Measurements from ENCODE around the gene EBF3. TPM values are rescaled to one million over a fixed set of nuclear protein-coding genes. Genes with fewer than 3 reads are reported as not detected.

Gene EBF3
- total RNA-seq, 1 donor from 2014 or later: 1.5 TPM

DNA sequence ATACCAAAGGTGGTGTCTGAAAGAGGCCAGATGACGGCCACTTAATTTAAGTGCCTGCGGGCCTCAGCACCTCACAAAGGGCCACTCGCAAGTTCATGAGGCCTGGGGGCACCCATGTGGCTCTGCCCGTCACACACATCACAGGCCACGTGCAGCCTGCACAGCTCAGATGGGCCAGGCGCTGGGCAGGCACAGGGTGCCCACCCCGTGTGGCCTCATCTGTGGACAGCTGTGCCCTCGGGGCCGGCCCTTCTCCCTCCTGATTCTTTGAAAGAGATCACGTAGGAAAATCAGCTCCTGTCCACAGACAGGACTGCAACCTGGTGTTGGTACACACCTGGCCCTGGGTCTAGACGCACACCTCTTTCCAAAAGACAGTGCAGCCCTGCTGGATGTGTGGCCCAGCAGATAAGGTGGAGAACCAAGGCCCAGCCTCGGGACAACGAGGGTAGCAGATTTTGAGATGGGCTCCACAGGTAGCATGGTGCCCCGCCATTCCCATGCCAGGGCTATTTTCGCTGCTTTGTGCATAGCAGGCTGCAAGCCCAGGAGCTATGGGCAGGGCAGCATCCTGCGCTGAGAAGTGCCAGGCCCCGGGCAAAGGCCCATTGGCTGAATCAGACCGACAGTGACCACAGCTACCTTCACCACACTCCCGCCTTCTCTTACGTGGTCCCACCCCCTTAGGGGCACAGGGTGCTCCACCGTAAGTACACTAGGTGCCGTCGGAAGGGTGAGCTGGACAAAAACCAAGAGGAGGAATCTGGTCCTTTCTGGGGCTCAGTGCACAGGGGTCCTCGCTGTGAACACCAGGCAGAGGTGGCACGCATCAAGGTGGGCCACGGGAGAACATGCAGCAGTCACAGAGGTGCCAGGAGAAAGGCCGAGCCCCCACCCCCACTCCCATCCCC, 124.5 kb downstream of the EBF3 start:
- DNase-seq (ENCODE audit: low read depth in 2 of 2): no peak

GRCh38 chr10:129838794-129839193, 125.3 kb downstream of the EBF3 start:
- DNase-seq (ENCODE audit: low read depth in 2 of 2): no peak

GRCh38 chr10:129837909-129838582, 126.0 kb downstream of the EBF3 start:
- DNase-seq (ENCODE audit: low read depth in 2 of 2): no peak

DNA sequence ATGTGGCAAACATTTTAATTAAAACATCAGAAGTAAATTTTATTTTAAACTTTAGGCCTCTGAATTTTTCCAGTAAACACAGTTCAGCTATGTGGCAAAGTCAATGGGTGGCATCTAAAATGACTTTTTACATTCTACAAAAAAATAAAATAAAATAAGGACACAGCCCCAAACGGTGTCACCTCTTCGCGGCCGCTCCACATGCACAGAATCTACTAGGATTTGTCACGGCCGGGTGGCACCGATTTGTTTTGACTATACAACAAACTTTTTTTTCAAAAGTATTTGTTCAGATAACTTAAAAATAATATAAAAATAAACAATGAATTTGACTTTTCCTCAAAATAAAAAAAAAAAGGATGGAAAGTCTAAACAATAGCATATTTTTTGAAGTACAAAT, 127.8 kb downstream of the EBF3 start:
- DNase-seq (ENCODE audit: low read depth in 2 of 2): no peak

GRCh38 chr10:129833994-129834739, 129.9 kb downstream of the EBF3 start:
- no peak for DNase-seq (ENCODE audit: low read depth in 2 of 2)

DNA sequence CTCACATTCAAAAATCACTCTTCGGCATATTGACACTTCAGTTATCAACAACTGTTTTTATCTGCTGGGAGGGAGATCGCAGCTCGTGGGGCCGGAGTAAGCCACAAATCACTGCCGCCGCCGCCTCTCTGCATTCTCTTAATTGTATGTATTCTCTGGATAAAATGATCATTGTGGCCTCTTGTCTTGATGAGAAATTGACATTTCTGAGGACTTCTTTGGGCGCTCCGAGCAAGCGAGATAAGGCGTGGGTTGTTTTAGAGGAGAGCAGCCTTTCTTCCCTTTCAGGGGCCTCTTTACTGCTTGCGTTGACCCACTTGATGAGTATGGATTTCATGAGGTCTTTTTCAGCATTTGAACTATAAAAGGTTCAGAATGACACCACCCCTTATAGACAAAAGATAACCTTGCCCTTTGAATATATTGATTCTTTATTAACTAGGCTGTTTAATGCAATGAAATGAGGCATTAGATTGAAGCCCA, 130.6 kb downstream of the EBF3 start:
- no peak for DNase-seq (ENCODE audit: low read depth in 2 of 2)

- no peak for DNase-seq (ENCODE audit: low read depth in 2 of 2)
Measured at GRCh38 chr10:129832573-129833467, 131.3 kb downstream of the EBF3 start.

DNA sequence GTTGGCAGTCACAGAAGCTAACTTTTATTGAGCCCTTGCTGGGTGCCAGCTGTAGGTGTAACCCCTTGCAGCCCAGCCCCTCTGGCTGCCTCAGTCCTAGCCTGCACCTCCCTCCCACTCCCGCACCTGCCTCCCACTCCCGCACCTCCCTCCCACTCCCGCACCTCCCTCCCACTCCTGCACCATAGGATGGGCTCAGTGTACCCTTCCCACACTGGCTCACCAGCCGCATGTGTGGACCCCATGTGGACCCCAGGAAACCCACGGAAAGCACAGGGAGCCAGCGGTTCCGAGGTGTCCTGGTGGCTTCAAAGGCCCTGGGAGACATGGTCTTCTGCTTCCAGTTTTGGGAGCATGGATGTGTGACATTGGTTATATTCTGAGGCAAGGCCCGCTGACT, 132.9 kb downstream of the EBF3 start:
- DNase-seq (ENCODE audit: low read depth in 2 of 2): no peak

DNA sequence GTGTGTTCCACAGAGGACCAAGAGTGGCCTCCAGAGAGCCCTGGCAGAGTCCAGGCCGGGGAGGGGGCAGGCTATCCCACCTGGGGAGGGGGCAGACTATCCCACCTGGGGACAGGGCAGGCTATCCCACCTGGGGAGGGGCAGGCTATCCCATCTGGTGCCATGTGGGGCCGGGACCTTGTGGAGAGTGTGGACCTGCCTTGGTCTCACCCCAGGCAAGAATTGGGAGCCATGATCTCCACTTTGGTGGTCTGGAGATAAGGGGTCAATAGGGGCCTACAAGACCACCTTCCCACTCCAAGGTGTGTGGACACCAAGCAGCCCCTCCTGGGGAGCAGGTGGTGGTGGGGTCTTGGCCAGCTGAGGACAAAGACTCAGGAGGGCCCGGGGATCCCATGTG, 138.2 kb downstream of the EBF3 start:
- DNase-seq (ENCODE audit: low read depth in 2 of 2): no peak

- DNase-seq (ENCODE audit: low read depth in 2 of 2): no peak
Measured at GRCh38 chr10:129825221-129825620, 138.9 kb downstream of the EBF3 start.

GRCh38 chr10:129820451-129820850, 143.6 kb downstream of the EBF3 start:
- no peak for DNase-seq (ENCODE audit: low read depth in 2 of 2)

DNA sequence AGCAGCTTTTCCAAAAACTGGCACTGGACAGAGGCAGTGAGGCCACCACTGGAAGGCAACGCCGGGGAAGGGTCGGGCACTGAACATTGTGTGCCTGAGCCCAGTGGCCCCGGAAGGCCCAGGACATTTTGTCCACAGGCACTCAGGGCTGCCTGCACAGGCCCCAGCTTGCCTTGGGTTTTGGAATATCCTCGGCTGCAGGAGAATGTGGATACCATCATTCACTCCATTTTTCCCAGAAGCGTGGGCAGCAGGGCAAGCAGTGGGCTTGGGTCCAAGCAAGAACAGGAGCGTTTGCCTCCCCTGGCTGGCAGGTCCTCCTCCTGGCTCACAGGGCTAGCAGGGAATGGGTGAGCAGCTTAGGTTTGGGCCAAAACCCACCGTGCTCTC, 147.4 kb downstream of the EBF3 start:
- no peak for DNase-seq (ENCODE audit: low read depth in 2 of 2)

GRCh38 chr10:129815898-129816655, 148.0 kb downstream of the EBF3 start:
- DNase-seq (ENCODE audit: low read depth in 2 of 2): no peak

- no peak for DNase-seq (ENCODE audit: low read depth in 2 of 2)
Measured at GRCh38 chr10:129814681-129815646, 149.1 kb downstream of the EBF3 start.

- no peak for DNase-seq (ENCODE audit: low read depth in 2 of 2)
Measured at GRCh38 chr10:129812398-129812797, 151.7 kb downstream of the EBF3 start.

DNA sequence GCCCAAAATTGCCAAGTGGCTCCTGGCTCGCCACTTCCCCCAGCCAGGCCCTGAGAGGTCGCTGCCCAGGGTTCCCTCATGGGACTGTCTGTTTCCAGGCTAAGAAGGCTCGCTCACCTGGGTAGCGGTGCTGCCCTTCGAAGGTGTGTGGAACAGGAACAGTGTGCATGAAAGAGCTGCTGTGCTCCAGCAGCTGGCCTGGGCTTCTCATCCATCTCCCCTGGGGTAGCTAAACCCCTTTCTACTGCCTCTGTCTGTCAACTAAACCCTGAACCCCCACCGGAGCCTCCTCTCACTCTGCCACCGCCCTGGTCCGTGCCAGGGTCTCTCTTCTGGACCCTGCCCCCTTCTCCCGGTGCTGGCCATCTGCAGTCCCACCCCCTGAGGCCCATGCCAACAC, 152.9 kb downstream of the EBF3 start:
- DNase-seq (ENCODE audit: low read depth in 2 of 2): no peak

DNA sequence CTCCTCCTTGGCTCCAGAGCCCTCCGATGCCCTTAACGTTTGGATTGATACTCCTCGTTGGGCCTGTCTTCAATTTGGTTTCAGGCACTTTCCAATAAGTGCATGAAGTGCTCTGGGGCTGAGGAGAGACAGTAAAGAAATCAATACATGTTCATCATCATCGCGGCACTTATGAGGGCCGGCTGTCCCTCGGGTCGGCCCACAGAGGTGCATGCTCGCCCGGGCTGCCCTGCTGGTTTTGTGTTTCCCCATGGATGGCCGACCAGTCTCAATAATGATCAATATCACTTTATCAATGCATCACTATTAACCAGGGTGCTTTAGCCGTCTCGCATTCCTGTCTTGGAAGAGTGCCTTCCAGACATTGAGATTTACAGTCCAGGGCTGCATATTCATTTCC, 154.2 kb downstream of the EBF3 start:
- DNase-seq (ENCODE audit: low read depth in 2 of 2): no peak

GRCh38 chr10:129809431-129809830, 154.6 kb downstream of the EBF3 start:
- DNase-seq (ENCODE audit: low read depth in 2 of 2): no peak

All from dermis microvascular lymphatic vessel endothelial cell (primary cell).